HS-5 (cell line): ENCODE data around the gene ARHGAP10.

ENCODE experiments used
- DNase-seq: peaks from one replicate; pipeline ENCODE4 v3.0.0-alpha.2; 2012; ENCODE audit warnings: low read depth

The ARHGAP10 gene

GRCh38 chr4:148041606-148042329 is 309.9 kb downstream of the ARHGAP10 start:
- no peak for DNase-seq

- DNase-seq = no peak
Measured at GRCh38 chr4:148044089-148044911, 312.4 kb downstream of the ARHGAP10 start.

- DNase-seq = no peak
Measured at GRCh38 chr4:148044912-148045352, 313.0 kb downstream of the ARHGAP10 start.

- no peak for DNase-seq
Measured at GRCh38 chr4:148048598-148048997, 316.7 kb downstream of the ARHGAP10 start.

GRCh38 chr4:148051403-148051802 is 319.5 kb downstream of the ARHGAP10 start:
- DNase-seq = no peak

- no peak for DNase-seq
Measured at GRCh38 chr4:148052448-148052847, 320.6 kb downstream of the ARHGAP10 start.

GRCh38 chr4:148053298-148054003 is 321.6 kb downstream of the ARHGAP10 start:
- no peak for DNase-seq

GRCh38 chr4:148054275-148054674 is 322.4 kb downstream of the ARHGAP10 start:
- DNase-seq = no peak

- no peak for DNase-seq
Measured at GRCh38 chr4:148055844-148056243, 324.0 kb downstream of the ARHGAP10 start.

GRCh38 chr4:148056879-148057278 is 325.0 kb downstream of the ARHGAP10 start:
- peak; percentile 15 for DNase-seq

GRCh38 chr4:148057516-148057915 is 325.6 kb downstream of the ARHGAP10 start:
- no peak for DNase-seq

- DNase-seq = no peak
Measured at GRCh38 chr4:148057984-148058859, 326.3 kb downstream of the ARHGAP10 start.

GRCh38 chr4:148059617-148060180 is 327.8 kb downstream of the ARHGAP10 start:
- no peak for DNase-seq

GRCh38 chr4:148060264-148061140 is 328.6 kb downstream of the ARHGAP10 start:
- DNase-seq = no peak

GRCh38 chr4:148061141-148061481 is 329.2 kb downstream of the ARHGAP10 start:
- DNase-seq = no peak

GRCh38 chr4:148061795-148062194 is 329.9 kb downstream of the ARHGAP10 start:
- DNase-seq = no peak

- no peak for DNase-seq
Measured at GRCh38 chr4:148062301-148062950, 330.5 kb downstream of the ARHGAP10 start.

- DNase-seq = no peak
Measured at GRCh38 chr4:148064451-148064850, 332.6 kb downstream of the ARHGAP10 start.

GRCh38 chr4:148065075-148065474 is 333.2 kb downstream of the ARHGAP10 start:
- DNase-seq = no peak
